Activated naive CD4-positive, alpha-beta T cell treated with anti-CD3 and anti-CD28 coated beads for 36 hours (primary cell): ENCODE data around the gene TMEM120B. TPM values are rescaled to one million over a fixed set of nuclear protein-coding genes. Genes with fewer than 3 reads are reported as not detected.
"Not testable (repeated sequence)": the region's sequence is repeated elsewhere in the genome, so short reads cannot be mapped to it uniquely, and the experiment has no call there.

Source experiments
- CTCF ChIA-PET: fragments of 350-600 bp; sonication (Branson Sonifier 250); formaldehyde crosslinking; loops from one replicate; lab custom pipeline; 2021; ENCODE audit warnings: antibody characterized with exemption; lab: Charles Lee
- DNase-seq: peaks from one replicate; pipeline ENCODE4 v3.0.0-alpha.2; 2020
- H3K27ac Mint-ChIP-seq: one replicate; pipeline ENCODE4 v1.8.0; 2021; ENCODE audit warnings: mild to moderate bottlenecking, mixed read lengths
- H3K27me3 Mint-ChIP-seq: one replicate; pipeline ENCODE4 v1.8.0; 2021; ENCODE audit warnings: low read depth, mixed read lengths
- H3K36me3 Mint-ChIP-seq: one replicate; pipeline ENCODE4 v1.8.0; 2021; ENCODE audit warnings: low read depth, mixed read lengths
- H3K4me1 Mint-ChIP-seq: one replicate; pipeline ENCODE4 v1.8.0; 2021; ENCODE audit warnings: low read depth, mixed read lengths
- H3K4me3 Mint-ChIP-seq: one replicate; pipeline ENCODE4 v1.8.0; 2021; ENCODE audit warnings: mild to moderate bottlenecking, moderate library complexity, mixed read lengths
- H3K9me3 Mint-ChIP-seq: one replicate; pipeline ENCODE4 v1.8.0; 2021; ENCODE audit warnings: mixed read lengths
- intact Hi-C: fragments of 100-400 bp; cut with micrococcal nuclease; formaldehyde crosslinking; loops from one replicate; pipeline ENCODE4 v1.15.1; 2023
- total RNA-seq, 2 experiments: library from RNA; stranded (reverse); gene quantifications; one replicate each; pipeline ENCODE4 v1.2.3, GENCODE V29; 2021

The TMEM120B gene
- 1 to 10 TPM; 5.5 to 6.3 TPM for total RNA-seq

DNA sequence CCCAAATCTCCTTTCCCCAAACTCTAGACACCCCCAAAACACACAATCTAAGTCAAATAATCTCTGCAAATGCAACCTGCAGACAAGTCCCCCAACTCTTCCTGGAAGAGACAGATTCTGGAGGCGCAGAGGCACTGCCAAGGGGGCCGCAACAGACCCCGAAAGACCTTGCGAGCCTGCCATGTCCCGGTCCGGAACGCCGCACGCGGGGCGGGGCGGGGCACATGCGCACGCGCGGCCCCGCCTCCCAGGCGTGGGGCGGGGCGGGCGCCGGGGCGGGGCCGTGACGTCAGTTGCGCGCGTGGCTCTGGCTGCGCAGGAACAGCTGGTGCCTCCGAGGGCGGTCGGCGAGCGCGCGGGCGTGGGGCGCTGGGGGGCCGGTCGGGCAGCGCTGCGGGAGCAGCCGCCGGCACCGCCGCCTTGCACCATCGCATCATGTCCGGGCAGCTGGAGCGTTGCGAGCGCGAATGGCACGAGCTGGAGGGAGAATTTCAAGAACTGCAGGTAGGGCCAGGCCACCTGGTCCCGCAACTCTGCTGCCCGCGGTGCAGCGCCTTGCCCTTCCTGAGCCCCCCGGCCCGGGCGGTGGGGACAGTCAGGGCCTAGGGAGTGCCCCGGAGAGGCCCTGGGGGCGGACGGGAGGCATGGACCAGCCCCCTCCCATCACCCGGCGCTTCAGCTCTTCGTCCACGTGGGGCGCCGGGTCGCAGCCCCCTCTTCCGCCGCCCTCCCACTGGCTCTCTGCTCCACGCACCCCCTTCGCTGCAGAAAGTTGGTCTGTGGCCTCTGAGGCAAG lies at the start of gene TMEM120B:
Gene TMEM120B, plus strand, starts transcription at position 292 of the 796 bp plus-strand sequence. Its CDS starts 144 bp downstream, at position 436.
- peaks cover 19% of the 10 kb centered on the region for H3K4me1 Mint-ChIP-seq
- no peaks in the 10 kb centered on the region for H3K27me3 Mint-ChIP-seq
- H3K9me3 Mint-ChIP-seq = no peaks in the 10 kb centered on the region
- H3K27ac Mint-ChIP-seq = peak within 1 kb of the TSS; percentile 77
- H3K4me3 Mint-ChIP-seq = peak within 1 kb of the TSS; percentile 87
- peak; percentile 77 for DNase-seq
- CTCF ChIA-PET = interaction anchor here (0.9 to 3.8 kb wide), 8 partner anchors 11 to 181 kb away, joined by 3 to 31 read pairs (median 3); partner anchors contain the start of gene RHOF
- intact Hi-C loops = loop anchor here (1.0 to 5.0 kb wide), 6 partner anchors 15 to 176 kb away; partner anchors contain the start of genes PSMD9 and RHOF
- H3K36me3 Mint-ChIP-seq = peaks cover 3% of the 10 kb centered on the region

DNA sequence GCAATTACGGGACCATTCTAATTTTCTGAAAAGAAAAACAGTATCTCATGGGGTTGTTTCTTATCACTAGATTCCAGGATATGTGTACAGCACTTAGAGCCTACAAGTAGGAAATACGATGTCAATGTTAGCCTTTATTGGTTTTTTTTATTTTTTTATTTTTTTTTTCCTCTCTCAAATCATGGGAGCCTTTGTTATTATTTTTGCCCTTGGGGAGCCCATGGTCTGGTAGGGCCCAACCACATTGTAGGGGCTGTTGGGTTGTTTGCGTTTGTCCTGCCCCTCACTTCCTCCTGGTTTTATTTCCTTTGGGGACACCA lies 49.0 kb upstream of the TMEM120B start:
- Mint-ChIP-seq H3K9me3 (no peaks in the 10 kb centered on the region), H3K36me3 (peaks cover 2% of the 10 kb centered on the region), H3K4me1 (peaks cover 74% of the 10 kb centered on the region), H3K4me3 (peak overlapping the region; percentile 73), H3K27ac (peak overlapping the region; percentile 62), H3K27me3 (no peaks in the 10 kb centered on the region)
- no peak for DNase-seq
- intact Hi-C loops = no loop called here
- CTCF ChIA-PET = no interaction called here

DNA sequence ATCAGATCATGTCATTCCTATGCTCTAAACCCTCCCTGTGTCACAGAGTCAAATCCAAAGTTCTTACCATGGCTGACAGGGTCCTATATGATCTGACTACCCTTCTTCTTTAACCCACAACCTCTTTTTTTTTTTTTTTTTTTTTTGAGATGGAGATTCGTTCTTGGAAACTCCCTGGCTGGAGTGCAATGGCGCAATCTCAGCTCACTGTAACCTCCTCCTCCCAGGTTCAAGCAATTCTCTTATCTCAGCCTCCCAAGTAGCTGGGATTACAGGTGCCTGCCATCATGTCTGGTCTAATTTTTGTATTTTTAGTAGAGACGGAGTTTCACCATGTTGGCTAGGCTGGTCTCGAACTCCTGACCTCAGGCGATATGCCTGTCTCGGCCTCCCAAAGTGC lies 45.7 kb upstream of the TMEM120B start:
- H3K27me3 Mint-ChIP-seq, intact Hi-C loops, H3K27ac Mint-ChIP-seq, H3K36me3 Mint-ChIP-seq, H3K4me3 Mint-ChIP-seq, H3K9me3 Mint-ChIP-seq: not testable (repeated sequence)
- CTCF ChIA-PET = interaction anchor here (0.6 to 6.2 kb wide), 5 partner anchors 13 to 113 kb away, joined by 3 to 110 read pairs (median 4); partner anchors contain the start of gene ORAI1
- H3K4me1 Mint-ChIP-seq = peaks cover 56% of the 10 kb centered on the region
- DNase-seq = peak; percentile 33

DNA sequence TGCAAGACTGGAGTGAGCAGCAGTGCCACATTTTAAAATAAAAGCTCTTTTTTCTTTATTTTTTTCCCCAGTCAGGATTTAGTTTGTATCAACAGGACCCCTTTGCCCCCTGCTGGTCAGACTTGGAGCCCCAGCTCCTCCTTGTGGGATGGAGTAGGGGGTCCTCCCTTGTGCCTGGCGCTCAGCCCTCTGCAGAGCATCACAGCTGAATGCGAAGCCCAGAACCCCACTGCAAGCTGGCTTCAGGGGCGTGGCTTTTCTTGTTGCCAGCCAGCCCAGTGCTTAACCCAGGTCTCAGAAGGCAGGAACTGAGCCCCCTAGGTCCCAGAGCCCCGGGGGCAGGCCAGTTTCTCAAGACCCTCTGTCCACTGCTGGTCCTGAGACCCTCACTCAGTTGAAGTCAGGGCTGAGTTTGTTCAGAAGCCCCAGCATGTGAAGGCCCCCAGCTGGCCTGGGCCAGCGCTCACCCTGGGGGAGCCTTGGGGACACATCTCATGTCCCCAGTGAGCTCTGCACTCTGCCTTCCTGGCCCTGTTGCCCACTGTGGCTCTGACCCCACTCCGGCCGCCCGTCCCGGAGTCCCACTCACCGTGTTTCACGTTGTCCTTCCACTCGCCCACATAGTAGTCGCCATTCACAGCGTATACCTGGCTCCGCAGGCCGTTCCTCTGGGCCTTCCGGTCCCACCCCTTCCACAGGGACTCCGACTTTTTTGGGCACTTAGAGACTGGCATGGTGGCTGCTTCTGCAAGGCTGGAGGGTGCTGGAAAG lies 43.6 kb upstream of the TMEM120B start:
- CTCF ChIA-PET = interaction anchor here (0.6 to 6.2 kb wide), 23 partner anchors 9 to 488 kb away, joined by 3 to 110 read pairs (median 6); partner anchors contain the start of genes KDM2B and ORAI1
- Mint-ChIP-seq H3K27ac (peak overlapping the region; percentile 63), H3K36me3 (peaks cover 2% of the 10 kb centered on the region), H3K4me3 (no peak overlapping the region), H3K9me3 (no peaks in the 10 kb centered on the region), H3K4me1 (peaks cover 58% of the 10 kb centered on the region), H3K27me3 (no peaks in the 10 kb centered on the region)
- peak; percentile 80 for DNase-seq
- intact Hi-C loops = loop anchor here (1.0 kb wide), 1 partner anchor 117 kb away; no protein-coding TSS in a partner anchor

DNA sequence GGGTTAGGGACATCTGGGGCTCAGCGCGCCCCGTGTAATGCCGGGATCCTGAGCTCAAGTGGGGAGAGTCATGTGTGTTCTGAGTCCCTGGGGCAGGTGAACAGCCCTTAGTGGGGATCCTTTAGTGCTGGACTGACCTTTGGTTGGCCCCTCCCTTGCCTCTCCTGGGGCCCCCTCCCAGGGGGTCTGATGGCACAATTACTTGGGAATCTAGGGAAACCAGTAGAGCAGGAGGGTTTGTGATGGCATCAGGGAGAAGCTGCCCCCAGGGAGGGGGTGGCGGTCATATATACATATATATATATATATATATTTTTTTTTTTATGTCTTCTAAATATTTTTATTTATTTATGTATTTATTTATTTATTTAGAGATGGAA lies 43.0 kb upstream of the TMEM120B start, which contains the start of gene MORN3:
Gene MORN3, minus strand, starts transcription at position 134 of the 380 bp plus-strand sequence. CDS start 171 bp downstream, outside the sequence.
- intact Hi-C loops = no loop called here
- H3K9me3 Mint-ChIP-seq = no peaks in the 10 kb centered on the region
- no peaks in the 10 kb centered on the region for H3K27me3 Mint-ChIP-seq
- H3K4me1 Mint-ChIP-seq = peaks cover 54% of the 10 kb centered on the region
- H3K4me3 Mint-ChIP-seq = no peak within 1 kb of the TSS
- no peak for DNase-seq
- H3K36me3 Mint-ChIP-seq = peaks cover under 1% of the 10 kb centered on the region
- peak within 1 kb of the TSS; percentile 65 for H3K27ac Mint-ChIP-seq
- CTCF ChIA-PET = interaction anchor here (1.0 to 6.2 kb wide), 9 partner anchors 10 to 170 kb away, joined by 7 to 110 read pairs (median 12); partner anchors contain the start of genes KDM2B and ORAI1

DNA sequence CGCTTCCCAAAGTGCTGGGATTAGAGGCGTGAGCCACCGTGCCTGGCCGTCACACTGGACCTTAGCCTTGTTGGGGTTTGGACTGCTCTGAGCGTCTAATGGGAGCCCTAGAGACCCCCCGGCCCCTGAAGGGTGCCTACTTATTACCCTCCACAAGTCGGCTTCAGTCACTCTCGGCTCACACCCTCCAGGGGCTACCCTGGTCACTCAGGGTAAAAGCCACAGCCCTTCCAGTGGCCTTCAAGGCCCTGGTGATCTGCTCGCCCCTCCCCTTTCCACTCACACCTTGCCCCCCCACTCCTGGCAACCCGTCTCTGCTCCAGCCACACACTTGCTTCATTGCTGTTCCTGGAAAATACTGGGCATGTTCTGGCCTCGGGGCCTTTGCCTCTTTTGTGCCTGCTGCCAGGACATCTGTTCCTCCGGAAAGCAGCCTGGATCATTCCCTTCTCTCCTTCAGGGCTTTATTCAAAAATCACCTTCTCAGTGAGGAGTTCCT lies 39.5 kb upstream of the TMEM120B start:
- Mint-ChIP-seq H3K4me3 (peak overlapping the region; percentile 87), H3K27me3 (no peaks in the 10 kb centered on the region), H3K4me1 (peaks cover 33% of the 10 kb centered on the region), H3K27ac (peak overlapping the region; percentile 99), H3K36me3 (no peaks in the 10 kb centered on the region), H3K9me3 (no peaks in the 10 kb centered on the region)
- intact Hi-C loops = loop anchor here (2.0 to 5.0 kb wide), 2 partner anchors 91 to 272 kb away; partner anchors contain the start of genes KDM2B and RNF34
- CTCF ChIA-PET = interaction anchor here (1.4 to 1.8 kb wide), 2 partner anchors 9 to 173 kb away, joined by 3 to 12 read pairs; no protein-coding TSS in a partner anchor
- DNase-seq = no peak

DNA sequence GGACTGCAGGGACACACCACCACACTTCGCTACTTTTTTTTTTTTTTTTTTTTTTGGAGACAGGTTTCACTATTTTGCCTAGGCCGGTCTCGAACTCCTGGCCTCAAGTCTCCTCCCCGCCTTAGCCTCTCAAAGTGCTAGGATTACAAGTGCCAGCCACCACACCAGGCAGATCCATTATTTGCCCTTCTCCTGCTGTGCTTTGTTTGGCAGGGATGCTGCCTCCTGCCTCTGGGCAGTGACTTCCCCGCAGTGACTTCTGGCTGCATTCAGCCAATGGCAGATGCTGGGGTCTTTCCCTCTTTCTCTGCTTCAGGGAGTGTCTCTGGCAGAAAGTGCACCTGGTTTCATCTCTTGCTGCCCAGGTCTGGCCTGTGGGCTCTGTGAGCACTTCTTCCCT lies 36.4 kb upstream of the TMEM120B start:
- no peaks in the 10 kb centered on the region for H3K27me3 Mint-ChIP-seq
- CTCF ChIA-PET = no interaction called here
- peaks cover 27% of the 10 kb centered on the region for H3K4me1 Mint-ChIP-seq
- H3K9me3 Mint-ChIP-seq = no peaks in the 10 kb centered on the region
- H3K27ac Mint-ChIP-seq = no peak overlapping the region
- H3K4me3 Mint-ChIP-seq = no peak overlapping the region
- H3K36me3 Mint-ChIP-seq = no peaks in the 10 kb centered on the region
- no peak for DNase-seq
- intact Hi-C loops = no loop called here

DNA sequence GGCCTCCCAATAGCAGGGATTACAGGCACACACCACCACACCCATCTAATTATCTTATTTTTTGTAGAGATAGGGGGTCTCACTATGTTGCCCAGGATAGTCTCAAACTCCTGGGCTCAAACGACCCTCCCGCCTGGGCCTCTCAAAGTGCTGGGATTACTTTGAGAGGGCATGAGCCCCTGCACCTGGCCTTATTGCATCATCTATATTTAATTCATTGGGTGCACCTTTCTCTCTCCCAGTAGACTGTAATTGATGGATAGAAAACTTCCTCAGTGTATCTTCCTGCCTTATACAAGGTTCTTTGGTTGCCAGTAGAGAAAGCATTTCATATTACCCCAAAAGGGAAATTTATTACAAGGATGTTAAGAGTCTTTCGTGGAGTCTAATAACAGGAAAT lies 34.2 kb upstream of the TMEM120B start:
- H3K4me1 Mint-ChIP-seq = peaks cover 14% of the 10 kb centered on the region
- intact Hi-C loops = no loop called here
- no peak for DNase-seq
- H3K4me3 Mint-ChIP-seq = no peak overlapping the region
- H3K27me3 Mint-ChIP-seq = no peaks in the 10 kb centered on the region
- CTCF ChIA-PET = interaction anchor here (0.7 kb wide), 1 partner anchor 175 kb away, joined by 4 read pairs; no protein-coding TSS in a partner anchor
- no peaks in the 10 kb centered on the region for H3K36me3 Mint-ChIP-seq
- no peaks in the 10 kb centered on the region for H3K9me3 Mint-ChIP-seq
- no peak overlapping the region for H3K27ac Mint-ChIP-seq

DNA sequence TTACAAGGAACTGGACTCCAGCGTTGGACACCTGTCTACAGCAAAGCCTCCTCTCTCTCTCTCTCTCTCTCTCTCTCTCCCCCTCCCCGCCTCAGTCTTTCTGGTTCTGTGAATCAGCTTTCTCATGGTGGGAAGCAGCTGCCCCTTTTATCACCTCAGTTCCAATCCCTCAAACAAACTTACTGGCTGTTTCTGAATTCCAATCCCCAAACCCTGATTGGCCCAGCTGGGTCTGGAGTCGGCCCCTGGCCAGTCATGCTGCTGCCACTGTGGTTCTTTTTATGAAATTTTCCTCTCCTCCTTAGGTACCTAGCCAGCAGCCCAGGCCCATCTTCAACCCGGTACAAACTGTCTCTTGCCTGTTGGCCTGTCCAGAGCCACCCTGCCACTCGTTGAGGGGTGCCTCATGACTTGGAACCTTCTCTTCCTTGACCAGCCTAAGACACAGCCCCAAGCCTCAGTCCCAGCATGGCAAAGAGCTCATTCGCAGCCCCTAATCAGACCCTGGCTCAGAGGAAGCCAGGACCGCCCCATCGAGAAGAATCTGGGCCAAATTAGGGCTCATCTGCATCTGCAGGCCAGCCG lies 33.7 kb upstream of the TMEM120B start:
- Mint-ChIP-seq H3K4me3 (no peak overlapping the region), H3K4me1 (peaks cover 9% of the 10 kb centered on the region), H3K36me3 (no peaks in the 10 kb centered on the region), H3K9me3 (no peaks in the 10 kb centered on the region), H3K27ac (no peak overlapping the region), H3K27me3 (no peaks in the 10 kb centered on the region)
- CTCF ChIA-PET = interaction anchor here (0.5 to 2.2 kb wide), 5 partner anchors 49 to 176 kb away, joined by 3 to 15 read pairs (median 4); no protein-coding TSS in a partner anchor
- intact Hi-C loops = no loop called here
- no peak for DNase-seq

DNA sequence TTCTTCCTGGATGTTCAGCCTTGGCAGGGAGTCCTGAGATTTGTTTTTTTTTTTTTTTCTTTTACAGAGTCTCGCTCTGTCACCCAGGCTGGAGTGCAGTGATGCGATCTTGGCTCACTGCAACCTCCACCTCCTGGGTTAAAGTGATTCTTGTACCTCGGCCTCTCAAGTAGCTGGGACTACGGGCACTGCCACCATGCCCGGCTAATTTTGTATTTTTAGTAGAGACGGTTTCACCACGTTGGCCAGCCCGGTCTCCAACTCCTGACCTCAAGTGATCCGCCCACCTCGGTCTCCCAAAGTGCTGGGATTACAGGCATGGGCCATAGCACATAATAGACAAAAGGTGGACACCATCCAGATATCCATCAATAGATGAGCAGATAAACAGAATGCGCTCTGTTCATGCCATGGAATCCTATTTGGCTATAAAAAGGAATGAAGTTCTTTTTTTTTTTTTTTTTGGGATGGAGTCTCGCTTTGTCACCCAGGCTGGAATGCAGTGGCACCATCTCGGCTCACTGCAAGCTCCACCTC lies 32.8 kb upstream of the TMEM120B start:
- not testable (repeated sequence) for H3K9me3 Mint-ChIP-seq, H3K4me1 Mint-ChIP-seq, H3K36me3 Mint-ChIP-seq, H3K27me3 Mint-ChIP-seq, DNase-seq, H3K4me3 Mint-ChIP-seq, H3K27ac Mint-ChIP-seq
- intact Hi-C loops = loop anchor here (10.0 kb wide), 1 partner anchor 215 kb away; no protein-coding TSS in a partner anchor
- CTCF ChIA-PET = interaction anchor here (0.5 to 3.5 kb wide), 7 partner anchors 10 to 245 kb away, joined by 3 to 15 read pairs (median 3); partner anchors contain the start of gene MORN3

DNA sequence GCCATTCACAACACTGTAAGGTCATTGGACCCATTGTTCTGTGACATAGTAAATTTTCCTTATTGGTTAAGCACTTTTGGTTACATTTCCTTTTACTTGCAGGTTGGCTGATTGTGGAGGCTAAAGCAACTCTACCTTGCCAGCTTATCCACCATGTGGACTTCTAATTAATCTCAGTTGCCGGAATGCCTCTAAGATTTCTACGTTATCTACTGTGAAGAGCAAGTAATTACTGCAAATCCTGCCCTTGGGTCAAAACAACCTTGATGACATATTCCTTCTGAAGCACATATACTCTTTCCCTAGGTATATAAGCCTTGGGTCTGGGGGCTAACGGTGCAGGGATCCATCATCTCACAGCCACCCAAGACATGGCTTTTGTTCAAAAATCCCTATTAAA lies 23.6 kb upstream of the TMEM120B start:
- H3K36me3 Mint-ChIP-seq = no peaks in the 10 kb centered on the region
- CTCF ChIA-PET = interaction anchor here (0.6 to 3.3 kb wide), 2 partner anchors 105 to 343 kb away, joined by 3 to 20 read pairs; partner anchors contain the start of gene RHOF
- no peak overlapping the region for H3K4me3 Mint-ChIP-seq
- no peak for DNase-seq
- no peaks in the 10 kb centered on the region for H3K27me3 Mint-ChIP-seq
- H3K27ac Mint-ChIP-seq = no peak overlapping the region
- H3K4me1 Mint-ChIP-seq = peaks cover 6% of the 10 kb centered on the region
- no peaks in the 10 kb centered on the region for H3K9me3 Mint-ChIP-seq
- intact Hi-C loops = loop anchor here (10.0 kb wide), 1 partner anchor 224 kb away; no protein-coding TSS in a partner anchor
